ENCODE data around the gene SSU72.

The SSU72 gene

GRCh38 chr1:1574721-1575537 lies at the start of gene SSU72:
Gene SSU72, minus strand, starts transcription at chr1:1574863. Its CDS starts 306 bp downstream, at chr1:1574557.
- peaks cover 14% of the 10 kb centered on the region for H3K36me3 Mint-ChIP-seq (ENCODE audit: low read depth)
- peak within 1 kb of the TSS; percentile 100 for H3K4me3 Mint-ChIP-seq
- peaks cover 18% of the 10 kb centered on the region for H3K4me1 Mint-ChIP-seq (ENCODE audit: low read depth)
- peak within 1 kb of the TSS; percentile 99 for H3K27ac Mint-ChIP-seq
- H3K27me3 Mint-ChIP-seq (ENCODE audit: low read depth): peaks cover under 1% of the 10 kb centered on the region
- H3K9me3 Mint-ChIP-seq: no peaks in the 10 kb centered on the region

- Mint-ChIP-seq H3K36me3 (ENCODE audit: low read depth) (no peaks in the 10 kb centered on the region), H3K9me3 (no peaks in the 10 kb centered on the region), H3K4me1 (ENCODE audit: low read depth) (no peaks in the 10 kb centered on the region)
These were observed 49.2 kb upstream of the SSU72 start for GRCh38 chr1:1623631-1624442.

GRCh38 chr1:1623181-1623630 lies 48.5 kb upstream of the SSU72 start:
- no peaks in the 10 kb centered on the region for H3K36me3 Mint-ChIP-seq (ENCODE audit: low read depth)
- no peak overlapping the region for H3K4me3 Mint-ChIP-seq
- no peaks in the 10 kb centered on the region for H3K9me3 Mint-ChIP-seq
- no peak overlapping the region for H3K27ac Mint-ChIP-seq
- no peaks in the 10 kb centered on the region for H3K4me1 Mint-ChIP-seq (ENCODE audit: low read depth)
- H3K27me3 Mint-ChIP-seq (ENCODE audit: low read depth): no peaks in the 10 kb centered on the region

More at GRCh38 chr1:1623631-1624442, 49.2 kb upstream of the SSU72 start:
- H3K27me3 Mint-ChIP-seq (ENCODE audit: low read depth): no peaks in the 10 kb centered on the region
- H3K4me3 Mint-ChIP-seq: no peak overlapping the region
- no peak overlapping the region for H3K27ac Mint-ChIP-seq

- Mint-ChIP-seq H3K36me3 (ENCODE audit: low read depth) (peaks cover under 1% of the 10 kb centered on the region), H3K4me1 (ENCODE audit: low read depth) (peaks cover under 1% of the 10 kb centered on the region), H3K27me3 (ENCODE audit: low read depth) (no peaks in the 10 kb centered on the region), H3K27ac (no peak overlapping the region), H3K9me3 (no peaks in the 10 kb centered on the region), H3K4me3 (no peak overlapping the region)
These were observed 48.1 kb upstream of the SSU72 start for GRCh38 chr1:1622788-1623094.

GRCh38 chr1:1622010-1622787 lies 47.5 kb upstream of the SSU72 start:
- peaks cover 3% of the 10 kb centered on the region for H3K36me3 Mint-ChIP-seq (ENCODE audit: low read depth)
- no peaks in the 10 kb centered on the region for H3K9me3 Mint-ChIP-seq
- no peaks in the 10 kb centered on the region for H3K27me3 Mint-ChIP-seq (ENCODE audit: low read depth)
- H3K4me3 Mint-ChIP-seq: no peak overlapping the region
- no peak overlapping the region for H3K27ac Mint-ChIP-seq
- peaks cover 2% of the 10 kb centered on the region for H3K4me1 Mint-ChIP-seq (ENCODE audit: low read depth)

GRCh38 chr1:1621173-1622009 lies 46.7 kb upstream of the SSU72 start:
- Mint-ChIP-seq H3K9me3 (no peaks in the 10 kb centered on the region), H3K36me3 (ENCODE audit: low read depth) (peaks cover 3% of the 10 kb centered on the region), H3K27me3 (ENCODE audit: low read depth) (no peaks in the 10 kb centered on the region), H3K4me3 (no peak overlapping the region), H3K27ac (no peak overlapping the region), H3K4me1 (ENCODE audit: low read depth) (peaks cover 2% of the 10 kb centered on the region)

- Mint-ChIP-seq H3K36me3 (ENCODE audit: low read depth) (peaks cover 3% of the 10 kb centered on the region), H3K9me3 (no peaks in the 10 kb centered on the region), H3K4me3 (no peak overlapping the region), H3K27ac (no peak overlapping the region), H3K27me3 (ENCODE audit: low read depth) (no peaks in the 10 kb centered on the region), H3K4me1 (ENCODE audit: low read depth) (peaks cover 2% of the 10 kb centered on the region)
These were observed 45.9 kb upstream of the SSU72 start for GRCh38 chr1:1620433-1621139.

- Mint-ChIP-seq H3K36me3 (ENCODE audit: low read depth) (peaks cover 3% of the 10 kb centered on the region), H3K4me1 (ENCODE audit: low read depth) (peaks cover 3% of the 10 kb centered on the region), H3K4me3 (no peak overlapping the region), H3K27me3 (ENCODE audit: low read depth) (no peaks in the 10 kb centered on the region), H3K9me3 (no peaks in the 10 kb centered on the region), H3K27ac (no peak overlapping the region)
These were observed 45.3 kb upstream of the SSU72 start for GRCh38 chr1:1619917-1620361.

- no peak overlapping the region for H3K27ac Mint-ChIP-seq
- no peaks in the 10 kb centered on the region for H3K27me3 Mint-ChIP-seq (ENCODE audit: low read depth)
- no peaks in the 10 kb centered on the region for H3K9me3 Mint-ChIP-seq
- peaks cover 17% of the 10 kb centered on the region for H3K4me1 Mint-ChIP-seq (ENCODE audit: low read depth)
- H3K36me3 Mint-ChIP-seq (ENCODE audit: low read depth): peaks cover 4% of the 10 kb centered on the region
- H3K4me3 Mint-ChIP-seq: no peak overlapping the region
These were observed 43.9 kb upstream of the SSU72 start for GRCh38 chr1:1618396-1619068.

- no peaks in the 10 kb centered on the region for H3K9me3 Mint-ChIP-seq
- no peak overlapping the region for H3K27ac Mint-ChIP-seq
- H3K4me1 Mint-ChIP-seq (ENCODE audit: low read depth): peaks cover 19% of the 10 kb centered on the region
- peaks cover 5% of the 10 kb centered on the region for H3K36me3 Mint-ChIP-seq (ENCODE audit: low read depth)
- no peaks in the 10 kb centered on the region for H3K27me3 Mint-ChIP-seq (ENCODE audit: low read depth)
- peak overlapping the region; percentile 79 for H3K4me3 Mint-ChIP-seq
These were observed 43.3 kb upstream of the SSU72 start for GRCh38 chr1:1617925-1618324.

- Mint-ChIP-seq H3K4me1 (ENCODE audit: low read depth) (peaks cover 19% of the 10 kb centered on the region), H3K9me3 (no peaks in the 10 kb centered on the region), H3K27me3 (ENCODE audit: low read depth) (no peaks in the 10 kb centered on the region), H3K27ac (no peak overlapping the region), H3K36me3 (ENCODE audit: low read depth) (peaks cover 5% of the 10 kb centered on the region), H3K4me3 (peak overlapping the region; percentile 79)
These were observed 42.9 kb upstream of the SSU72 start for GRCh38 chr1:1617516-1617915.

GRCh38 chr1:1616838-1617237 lies 42.2 kb upstream of the SSU72 start:
- Mint-ChIP-seq H3K27me3 (ENCODE audit: low read depth) (no peaks in the 10 kb centered on the region), H3K4me3 (peak overlapping the region; percentile 79), H3K4me1 (ENCODE audit: low read depth) (peaks cover 19% of the 10 kb centered on the region), H3K27ac (peak overlapping the region; percentile 77), H3K9me3 (no peaks in the 10 kb centered on the region), H3K36me3 (ENCODE audit: low read depth) (peaks cover 5% of the 10 kb centered on the region)
